ENCODE results near the gene PHOX2A.

PHOX2A gene

DNA sequence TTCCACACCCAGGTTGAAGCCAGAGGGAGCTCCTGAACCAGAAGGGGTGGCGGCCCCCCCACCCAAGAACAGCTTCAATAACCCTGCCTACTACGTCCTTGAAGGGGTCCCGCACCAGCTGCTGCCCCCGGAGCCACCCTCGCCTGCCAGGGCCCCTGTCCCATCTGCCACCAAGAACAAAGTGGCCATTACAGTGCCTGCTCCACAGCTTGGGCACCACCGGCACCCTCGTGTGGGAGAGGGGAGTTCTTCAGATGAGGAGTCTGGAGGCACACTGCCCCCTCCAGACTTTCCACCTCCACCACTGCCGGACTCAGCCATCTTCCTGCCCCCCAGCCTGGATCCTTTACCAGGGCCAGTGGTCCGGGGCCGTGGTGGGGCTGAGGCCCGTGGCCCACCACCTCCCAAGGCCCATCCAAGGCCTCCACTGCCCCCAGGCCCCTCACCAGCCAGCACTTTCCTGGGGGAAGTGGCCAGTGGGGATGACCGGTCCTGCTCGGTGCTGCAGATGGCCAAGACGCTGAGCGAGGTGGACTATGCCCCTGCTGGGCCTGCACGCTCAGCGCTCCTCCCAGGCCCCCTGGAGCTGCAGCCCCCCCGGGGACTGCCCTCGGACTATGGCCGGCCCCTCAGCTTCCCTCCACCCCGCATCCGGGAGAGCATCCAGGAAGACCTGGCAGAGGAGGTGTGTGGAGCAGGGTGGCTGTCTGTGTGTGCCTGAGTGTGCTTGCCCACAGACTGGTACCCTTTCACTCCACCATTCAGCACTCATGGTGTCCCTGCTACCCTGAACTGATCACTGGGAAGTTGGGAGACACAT, 6.7 kb downstream of the PHOX2A start:
- no peak overlapping the region for H3K4me2 ChIP-seq (ENCODE audit: low read depth, low read length, poor library complexity, severe bottlenecking)

DNA sequence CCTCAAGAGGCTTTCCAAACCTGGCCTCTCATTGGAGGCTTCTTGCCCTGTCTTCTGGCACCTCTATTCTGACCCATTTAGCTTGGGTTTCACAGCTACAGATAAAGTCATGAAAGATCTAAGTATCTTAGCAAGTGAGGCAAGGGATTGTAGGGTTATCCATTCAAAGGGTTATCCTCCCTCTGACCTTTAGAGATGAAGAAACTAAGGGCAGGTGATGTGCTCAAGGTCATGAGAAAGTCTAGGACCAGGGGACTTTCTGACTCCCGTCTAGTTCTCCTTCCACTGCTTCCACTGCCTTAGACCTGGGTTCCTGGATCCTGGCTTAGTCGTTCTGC, 7.2 kb downstream of the PHOX2A start:
- Histone ChIP-seq H3K4me1 (ENCODE audit: insufficient read depth, low read length, poor library complexity, severe bottlenecking) (no peaks in the 10 kb centered on the region), H4K20me1 (ENCODE audit: insufficient read depth, low read length, poor library complexity, severe bottlenecking) (no peaks in the 10 kb centered on the region), H3K9ac (ENCODE audit: low read depth, low read length, poor library complexity, severe bottlenecking) (no peak overlapping the region), H3F3A (ENCODE audit: low read depth) (peaks cover 3% of the 10 kb centered on the region), H3K9me3 (ENCODE audit: insufficient read depth, low read depth, low read length) (no peaks in the 10 kb centered on the region), H3K4me2 (ENCODE audit: low read depth, low read length, poor library complexity, severe bottlenecking) (no peak overlapping the region), H3K9me2 (replicated peaks; ENCODE audit: low read depth, low read length) (no peaks in the 10 kb centered on the region), H3K27me3 (ENCODE audit: insufficient read depth, low read length, poor library complexity, severe bottlenecking) (no peaks in the 10 kb centered on the region), H3K79me2 (ENCODE audit: insufficient read depth, low read length) (no peaks in the 10 kb centered on the region), H2AFZ (ENCODE audit: low read length) (no peak overlapping the region), H3K4me3 (ENCODE audit: low read length, poor library complexity, severe bottlenecking) (no peak overlapping the region), H3K36me3 (ENCODE audit: insufficient read depth, low read length) (peaks cover 53% of the 10 kb centered on the region; the same call in 1 of the 2 replicates)
- TF ChIP-seq, protein P1, sequence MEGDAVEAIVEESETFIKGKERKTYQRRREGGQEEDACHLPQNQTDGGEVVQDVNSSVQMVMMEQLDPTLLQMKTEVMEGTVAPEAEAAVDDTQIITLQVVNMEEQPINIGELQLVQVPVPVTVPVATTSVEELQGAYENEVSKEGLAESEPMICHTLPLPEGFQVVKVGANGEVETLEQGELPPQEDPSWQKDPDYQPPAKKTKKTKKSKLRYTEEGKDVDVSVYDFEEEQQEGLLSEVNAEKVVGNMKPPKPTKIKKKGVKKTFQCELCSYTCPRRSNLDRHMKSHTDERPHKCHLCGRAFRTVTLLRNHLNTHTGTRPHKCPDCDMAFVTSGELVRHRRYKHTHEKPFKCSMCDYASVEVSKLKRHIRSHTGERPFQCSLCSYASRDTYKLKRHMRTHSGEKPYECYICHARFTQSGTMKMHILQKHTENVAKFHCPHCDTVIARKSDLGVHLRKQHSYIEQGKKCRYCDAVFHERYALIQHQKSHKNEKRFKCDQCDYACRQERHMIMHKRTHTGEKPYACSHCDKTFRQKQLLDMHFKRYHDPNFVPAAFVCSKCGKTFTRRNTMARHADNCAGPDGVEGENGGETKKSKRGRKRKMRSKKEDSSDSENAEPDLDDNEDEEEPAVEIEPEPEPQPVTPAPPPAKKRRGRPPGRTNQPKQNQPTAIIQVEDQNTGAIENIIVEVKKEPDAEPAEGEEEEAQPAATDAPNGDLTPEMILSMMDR (conservative IDR thresholded peaks at IDR 0.05; ENCODE audit: low read length) = no peak
- TF ChIP-seq EZH2phosphoT487 (IDR thresholded peaks at IDR 0.05; ENCODE audit: borderline replicate concordance) = no peak

More for the DNA sequence above, 6.7 kb downstream of the PHOX2A start:
- no peak overlapping the region for H2AFZ ChIP-seq (ENCODE audit: low read length)
- TF ChIP-seq, protein P1 (conservative IDR thresholded peaks at IDR 0.05; ENCODE audit: low read length) = no peak
- TF ChIP-seq EZH2phosphoT487 (IDR thresholded peaks at IDR 0.05; ENCODE audit: borderline replicate concordance) = no peak
- H3K36me3 ChIP-seq (ENCODE audit: insufficient read depth, low read length) = peaks cover 47% of the 10 kb centered on the region; the same call in 1 of the 2 replicates
- H3K4me1 ChIP-seq (ENCODE audit: insufficient read depth, low read length, poor library complexity, severe bottlenecking) = no peaks in the 10 kb centered on the region
- no peaks in the 10 kb centered on the region for H3K27me3 ChIP-seq (ENCODE audit: insufficient read depth, low read length, poor library complexity, severe bottlenecking)
- H3F3A ChIP-seq (ENCODE audit: low read depth) = peaks cover 3% of the 10 kb centered on the region
- H3K4me3 ChIP-seq (ENCODE audit: low read length, poor library complexity, severe bottlenecking) = no peak overlapping the region
- no peaks in the 10 kb centered on the region for H4K20me1 ChIP-seq (ENCODE audit: insufficient read depth, low read length, poor library complexity, severe bottlenecking)
- no peaks in the 10 kb centered on the region for H3K9me2 ChIP-seq (replicated peaks; ENCODE audit: low read depth, low read length)
- no peaks in the 10 kb centered on the region for H3K9me3 ChIP-seq (ENCODE audit: insufficient read depth, low read depth, low read length)
- no peak overlapping the region for H3K9ac ChIP-seq (ENCODE audit: low read depth, low read length, poor library complexity, severe bottlenecking)
- H3K79me2 ChIP-seq (ENCODE audit: insufficient read depth, low read length) = no peaks in the 10 kb centered on the region

GRCh38 chr11:72236083-72236697, 7.8 kb downstream of the PHOX2A start:
- Histone ChIP-seq H4K20me1 (ENCODE audit: insufficient read depth, low read length, poor library complexity, severe bottlenecking) (no peaks in the 10 kb centered on the region), H3K9me2 (replicated peaks; ENCODE audit: low read depth, low read length) (no peaks in the 10 kb centered on the region), H3K36me3 (ENCODE audit: insufficient read depth, low read length) (peaks cover 59% of the 10 kb centered on the region; the same call in 1 of the 2 replicates), H3K79me2 (ENCODE audit: insufficient read depth, low read length) (no peaks in the 10 kb centered on the region), H3K4me2 (ENCODE audit: low read depth, low read length, poor library complexity, severe bottlenecking) (no peak overlapping the region), H3K9me3 (ENCODE audit: insufficient read depth, low read depth, low read length) (no peaks in the 10 kb centered on the region), H3K9ac (ENCODE audit: low read depth, low read length, poor library complexity, severe bottlenecking) (no peak overlapping the region), H3K4me1 (ENCODE audit: insufficient read depth, low read length, poor library complexity, severe bottlenecking) (no peaks in the 10 kb centered on the region), H2AFZ (ENCODE audit: low read length) (no peak overlapping the region), H3K4me3 (ENCODE audit: low read length, poor library complexity, severe bottlenecking) (no peak overlapping the region), H3F3A (ENCODE audit: low read depth) (peaks cover 3% of the 10 kb centered on the region), H3K27me3 (ENCODE audit: insufficient read depth, low read length, poor library complexity, severe bottlenecking) (no peaks in the 10 kb centered on the region)
- TF ChIP-seq EZH2phosphoT487 (IDR thresholded peaks at IDR 0.05; ENCODE audit: borderline replicate concordance) = no peak
- TF ChIP-seq, protein P1 (conservative IDR thresholded peaks at IDR 0.05; ENCODE audit: low read length) = no peak

Data from Loucy (cell line).